HT1080 (cell line): Measurements from ENCODE around the gene LRP5. TPM values are rescaled to one million over a fixed set of nuclear protein-coding genes. Genes with fewer than 3 reads are reported as not detected.

Experiments
- DNase-seq: peaks from one replicate; pipeline ENCODE4 v3.0.0-alpha.2; 2015; ENCODE audit warnings: low read depth
- small RNA-seq: library from RNA; depleted of rRNA; stranded (forward); fragments of <200 nt; gene quantifications from one replicate; pipeline ENCODE3, GENCODE V24; 2014
- total RNA-seq: library from RNA; depleted of rRNA; stranded (reverse); fragments of >200 nt; shearing (Covaris generic); gene quantifications from 2 replicates; pipeline ENCODE4 v1.2.3, GENCODE V29; 2014; rRNA removed

LRP5 gene
- total RNA-seq, 1 experiment from 2014 or later, result 20.8 TPM

- no peak for DNase-seq
Measured at GRCh38 chr11:68498321-68498720, 185.9 kb downstream of the LRP5 start.

Small RNA genes within 50 kb of the gene (small RNA-seq; reads per million reads assigned to genes)
- gene NDUFA3P2, result not detected

Other genes with a start within 250 kb of the LRP5 start
- gene CHKA, start 191.2 kb upstream of the LRP5 start, total RNA-seq, result 10.0 and 17.4 TPM in 2 replicates
- 18.0 and 19.8 TPM in 2 replicates for gene KMT5B, start 99.3 kb upstream of the LRP5 start, total RNA-seq
- 41.8 and 53.2 TPM in 2 replicates for gene C11orf24, start 40.6 kb upstream of the LRP5 start, total RNA-seq
- 93.6 and 111 TPM in 2 replicates for gene PPP6R3, start 148.2 kb downstream of the LRP5 start, total RNA-seq